Liver (tissue), 3 donors: ENCODE results near the gene SYNJ2.

ENCODE experiments used
- EGR1 ChIP-seq, 2 donors: IDR thresholded peaks; 2 replicates each; pipeline ENCODE4 v1.6.1; 2016 to 2018; ENCODE audit warnings: antibody characterized with exemption in 2 of 2, low read depth in 2 of 2
- FOXA1 ChIP-seq: IDR thresholded peaks from 2 replicates; pipeline ENCODE4 v1.6.1; 2016; ENCODE audit warnings: antibody characterized with exemption
- MAX ChIP-seq: IDR thresholded peaks from 2 replicates; pipeline ENCODE4 v1.6.1; 2016; ENCODE audit warnings: antibody characterized with exemption
- RAD21 ChIP-seq, 2 donors: IDR thresholded peaks; 2 replicates each; pipeline ENCODE4 v1.6.1; 2016; ENCODE audit warnings: antibody characterized with exemption in 2 of 2, mild to moderate bottlenecking in 2 of 2
- RXRA ChIP-seq, 2 donors: IDR thresholded peaks; 2 replicates each; pipeline ENCODE4 v1.6.1; 2017 to 2018; ENCODE audit warnings: antibody characterized with exemption in 2 of 2, mild to moderate bottlenecking in 1 of 2
- SP1 ChIP-seq: IDR thresholded peaks from 2 replicates; pipeline ENCODE4 v1.6.1; 2018; ENCODE audit warnings: antibody characterized with exemption, mild to moderate bottlenecking
- TAF1 ChIP-seq: conservative IDR thresholded peaks from 2 replicates; pipeline ENCODE4 v1.6.1; 2016; ENCODE audit warnings: antibody characterized with exemption, mild to moderate bottlenecking
- YY1 ChIP-seq: IDR thresholded peaks from 2 replicates; pipeline ENCODE4 v1.6.1; 2016; ENCODE audit warnings: antibody characterized with exemption, mild to moderate bottlenecking
- TF ChIP-seq, protein P1 (sequence below): fragments of 150-350 bp; IDR thresholded peaks from 2 replicates; pipeline ENCODE4 v1.5.1; 2017; ENCODE audit warnings: improper control_type of control experiment, low read depth, low read length; ENCODE audit not compliant: missing input control
- TF ChIP-seq, protein P2 (sequence below): IDR thresholded peaks from 2 replicates; pipeline ENCODE4 v1.6.1; 2016; ENCODE audit warnings: antibody characterized with exemption
- TF ChIP-seq, protein P3 (sequence below): IDR thresholded peaks from 2 replicates; pipeline ENCODE4 v1.6.1; 2016; ENCODE audit warnings: antibody characterized with exemption
- donor health status: healthy.
- donor health status: healthy.

- TF ChIP-seq, protein P1, sequence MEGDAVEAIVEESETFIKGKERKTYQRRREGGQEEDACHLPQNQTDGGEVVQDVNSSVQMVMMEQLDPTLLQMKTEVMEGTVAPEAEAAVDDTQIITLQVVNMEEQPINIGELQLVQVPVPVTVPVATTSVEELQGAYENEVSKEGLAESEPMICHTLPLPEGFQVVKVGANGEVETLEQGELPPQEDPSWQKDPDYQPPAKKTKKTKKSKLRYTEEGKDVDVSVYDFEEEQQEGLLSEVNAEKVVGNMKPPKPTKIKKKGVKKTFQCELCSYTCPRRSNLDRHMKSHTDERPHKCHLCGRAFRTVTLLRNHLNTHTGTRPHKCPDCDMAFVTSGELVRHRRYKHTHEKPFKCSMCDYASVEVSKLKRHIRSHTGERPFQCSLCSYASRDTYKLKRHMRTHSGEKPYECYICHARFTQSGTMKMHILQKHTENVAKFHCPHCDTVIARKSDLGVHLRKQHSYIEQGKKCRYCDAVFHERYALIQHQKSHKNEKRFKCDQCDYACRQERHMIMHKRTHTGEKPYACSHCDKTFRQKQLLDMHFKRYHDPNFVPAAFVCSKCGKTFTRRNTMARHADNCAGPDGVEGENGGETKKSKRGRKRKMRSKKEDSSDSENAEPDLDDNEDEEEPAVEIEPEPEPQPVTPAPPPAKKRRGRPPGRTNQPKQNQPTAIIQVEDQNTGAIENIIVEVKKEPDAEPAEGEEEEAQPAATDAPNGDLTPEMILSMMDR = no peak
- TF ChIP-seq EGR1 (IDR thresholded peaks at IDR 0.05; ENCODE audit: low read depth in 2 of 2) (no peak), SP1 (no peak), RAD21 (IDR thresholded peaks at IDR 0.05) (no peak), FOXA1 (no peak), TAF1 (no peak), RXRA (IDR thresholded peaks at IDR 0.05) (no peak), MAX (no peak), YY1 (no peak)
- TF ChIP-seq, protein P2, sequence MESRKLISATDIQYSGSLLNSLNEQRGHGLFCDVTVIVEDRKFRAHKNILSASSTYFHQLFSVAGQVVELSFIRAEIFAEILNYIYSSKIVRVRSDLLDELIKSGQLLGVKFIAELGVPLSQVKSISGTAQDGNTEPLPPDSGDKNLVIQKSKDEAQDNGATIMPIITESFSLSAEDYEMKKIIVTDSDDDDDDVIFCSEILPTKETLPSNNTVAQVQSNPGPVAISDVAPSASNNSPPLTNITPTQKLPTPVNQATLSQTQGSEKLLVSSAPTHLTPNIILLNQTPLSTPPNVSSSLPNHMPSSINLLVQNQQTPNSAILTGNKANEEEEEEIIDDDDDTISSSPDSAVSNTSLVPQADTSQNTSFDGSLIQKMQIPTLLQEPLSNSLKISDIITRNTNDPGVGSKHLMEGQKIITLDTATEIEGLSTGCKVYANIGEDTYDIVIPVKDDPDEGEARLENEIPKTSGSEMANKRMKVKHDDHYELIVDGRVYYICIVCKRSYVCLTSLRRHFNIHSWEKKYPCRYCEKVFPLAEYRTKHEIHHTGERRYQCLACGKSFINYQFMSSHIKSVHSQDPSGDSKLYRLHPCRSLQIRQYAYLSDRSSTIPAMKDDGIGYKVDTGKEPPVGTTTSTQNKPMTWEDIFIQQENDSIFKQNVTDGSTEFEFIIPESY = no peak
- TF ChIP-seq, protein P3, sequence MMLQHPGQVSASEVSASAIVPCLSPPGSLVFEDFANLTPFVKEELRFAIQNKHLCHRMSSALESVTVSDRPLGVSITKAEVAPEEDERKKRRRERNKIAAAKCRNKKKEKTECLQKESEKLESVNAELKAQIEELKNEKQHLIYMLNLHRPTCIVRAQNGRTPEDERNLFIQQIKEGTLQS = no peak
Observed at GRCh38 chr6:158008864-158009113, 27.1 kb downstream of the SYNJ2 start.
